GM20431 (cell line): ENCODE data around the gene NPAS3.

Experiments used
- in situ Hi-C: fragments of 300-500 bp; cut with MseI, MboI; formaldehyde crosslinking; loops from one replicate; pipeline ENCODE4 v1.15.0; 2020; ENCODE audit warnings: low sequenced_read_pairs; ENCODE audit not compliant: unreplicated experiment

Gene NPAS3

DNA sequence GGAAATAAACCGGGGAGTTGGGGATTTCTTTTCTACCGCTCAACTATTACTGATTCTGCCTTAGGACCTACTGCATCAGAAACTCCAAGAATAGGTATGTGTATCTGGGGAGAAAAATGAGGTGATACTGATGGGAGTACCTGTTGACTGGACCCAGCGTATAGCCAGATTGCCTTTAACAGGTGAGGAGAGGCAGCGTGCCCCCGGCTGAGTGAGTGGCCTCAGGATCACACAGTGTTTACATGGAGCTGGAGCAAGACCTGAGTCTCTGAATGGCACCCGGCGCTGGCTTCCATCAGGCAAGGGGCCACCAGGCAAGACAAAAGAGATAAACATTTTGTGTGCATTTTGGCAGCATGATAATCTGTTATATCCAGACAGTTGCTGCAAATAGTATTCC, 516.0 kb downstream of the NPAS3 start:
- in situ Hi-C loops: loop anchor here (25.0 kb wide), 1 partner anchor 333 kb away; no protein-coding TSS in a partner anchor

DNA sequence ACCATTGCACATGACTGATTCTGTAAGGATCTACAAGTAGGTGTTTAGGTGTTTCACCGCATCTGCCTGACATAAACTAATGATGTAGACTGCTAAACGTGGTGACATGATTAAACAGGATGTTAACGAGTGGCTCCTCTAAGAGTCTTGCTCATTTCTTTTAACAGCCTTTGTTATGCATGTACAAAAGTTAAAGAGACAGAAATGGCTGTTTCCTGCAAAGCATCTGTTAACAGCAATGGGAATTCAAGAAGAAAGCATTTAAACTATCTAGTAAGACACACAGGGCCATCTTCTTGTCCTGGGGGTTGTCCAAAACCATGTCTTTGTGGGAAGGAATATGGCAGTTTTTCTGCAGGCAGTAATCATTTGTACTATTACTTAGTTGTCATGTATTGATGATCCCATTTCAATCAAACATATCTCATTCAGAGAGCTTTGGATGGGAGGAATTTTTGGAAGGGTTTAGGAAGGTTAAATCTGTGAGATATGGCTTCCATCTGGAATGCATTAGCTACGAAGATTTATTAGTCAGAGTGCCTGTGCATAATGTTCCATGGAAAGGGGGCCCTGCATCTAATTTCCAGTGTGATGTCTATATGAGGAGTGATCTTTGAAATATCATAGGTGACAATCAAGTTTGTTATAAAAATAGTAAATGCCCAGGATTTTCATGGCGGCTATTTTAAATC, 517.1 kb downstream of the NPAS3 start:
- in situ Hi-C loops: loop anchor here (25.0 kb wide), 1 partner anchor 332 kb away; no protein-coding TSS in a partner anchor

DNA sequence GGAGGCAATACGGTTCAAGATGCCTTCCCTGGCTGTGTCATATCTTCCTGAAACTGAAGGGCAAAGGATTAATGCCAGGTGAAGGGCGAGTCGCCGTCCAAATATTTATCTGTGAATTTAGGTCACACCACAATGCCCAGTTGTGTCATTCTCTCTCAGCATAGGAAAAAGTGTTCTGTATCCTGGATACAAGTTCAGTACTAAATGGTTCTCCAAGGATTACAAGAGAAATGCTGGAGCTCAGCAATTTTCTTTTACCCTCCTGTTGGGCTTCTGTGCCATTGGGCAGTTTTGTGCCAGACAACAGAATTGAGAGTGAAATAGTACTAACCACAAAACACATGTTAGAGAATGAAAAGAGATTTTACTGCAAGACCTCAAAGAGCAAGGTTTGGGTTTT, 518.3 kb downstream of the NPAS3 start:
- in situ Hi-C loops: loop anchor here (25.0 kb wide), 1 partner anchor 330 kb away; no protein-coding TSS in a partner anchor

DNA sequence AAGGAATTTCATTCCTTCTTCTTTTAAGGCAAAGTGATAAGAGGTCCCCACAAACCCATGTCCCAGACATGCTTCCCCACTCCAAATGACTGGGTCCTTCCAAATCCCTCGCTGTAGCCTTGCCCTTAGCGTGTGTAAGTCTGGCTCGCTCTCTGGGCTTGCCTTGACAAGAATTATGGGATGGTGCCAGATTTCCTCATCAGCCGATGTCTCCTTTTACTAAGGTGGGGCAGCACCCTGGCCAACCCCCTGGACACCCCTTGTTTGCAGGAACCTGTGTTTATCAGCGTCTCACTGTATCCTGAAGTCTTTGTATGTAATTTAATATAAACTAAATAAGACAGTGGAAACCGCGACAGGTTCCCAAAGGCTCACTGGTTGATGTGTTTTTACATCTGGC, 518.9 kb downstream of the NPAS3 start:
- in situ Hi-C loops: loop anchor here (25.0 kb wide), 1 partner anchor 330 kb away; no protein-coding TSS in a partner anchor

DNA sequence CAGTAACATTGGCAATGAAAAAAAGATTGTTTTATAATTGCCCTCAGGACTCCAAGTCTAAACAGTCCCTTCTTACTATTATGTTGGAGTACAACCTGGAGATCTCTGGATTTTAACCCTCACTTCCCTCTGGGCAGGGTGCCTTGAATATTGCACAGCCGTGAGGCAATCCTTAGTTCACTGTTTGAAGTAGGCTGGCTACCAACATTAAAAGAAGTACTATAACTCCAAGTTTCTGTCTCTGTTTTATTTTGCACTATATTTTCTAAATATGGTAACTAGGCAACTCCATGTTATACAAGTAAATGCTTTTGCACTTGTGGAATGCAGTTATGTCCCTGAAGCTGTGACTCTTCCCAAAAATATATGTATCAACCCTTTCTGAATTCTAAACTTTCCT, 521.5 kb downstream of the NPAS3 start:
- in situ Hi-C loops: loop anchor here (25.0 kb wide), 1 partner anchor 327 kb away; no protein-coding TSS in a partner anchor

DNA sequence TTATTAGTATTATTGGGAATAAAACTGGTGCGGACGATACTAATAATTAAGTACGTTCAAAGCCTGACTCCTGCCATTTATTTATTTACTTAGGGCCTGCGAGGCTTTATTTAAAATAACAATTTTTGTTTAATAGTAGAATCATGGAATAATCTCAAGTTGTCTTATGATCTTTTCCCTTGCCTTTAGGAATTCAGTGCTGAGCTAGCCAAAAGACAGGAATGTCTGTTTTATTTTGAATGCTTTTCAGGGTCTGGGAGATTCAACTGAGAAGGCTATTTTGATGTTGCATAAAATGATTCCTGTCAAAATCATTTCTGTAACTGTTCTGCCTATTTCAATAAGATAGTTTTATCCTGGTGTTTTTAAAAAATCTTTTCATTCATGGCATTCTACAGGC, 522.4 kb downstream of the NPAS3 start:
- in situ Hi-C loops: loop anchor here (25.0 kb wide), 1 partner anchor 326 kb away; no protein-coding TSS in a partner anchor

DNA sequence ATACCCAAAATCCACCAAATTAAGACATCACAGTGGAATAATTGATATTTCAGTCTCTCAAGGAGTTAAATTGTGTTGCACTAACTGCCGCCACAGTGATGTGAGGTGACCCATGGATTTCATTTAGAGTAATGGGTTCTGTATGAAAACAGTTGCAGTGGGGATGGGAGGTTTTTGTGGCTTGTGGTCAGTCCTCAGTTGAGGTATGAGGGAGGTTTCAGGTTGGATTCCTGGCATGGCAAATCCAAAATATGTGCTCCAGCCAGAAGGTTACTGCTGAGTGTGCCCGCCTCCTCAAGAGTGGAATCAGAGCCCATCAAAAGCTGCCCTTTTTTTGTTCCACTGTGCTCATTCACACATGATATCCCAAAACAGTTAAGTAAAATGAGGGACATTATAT, 525.1 kb downstream of the NPAS3 start:
- in situ Hi-C loops: loop anchor here (25.0 kb wide), 1 partner anchor 324 kb away; no protein-coding TSS in a partner anchor

DNA sequence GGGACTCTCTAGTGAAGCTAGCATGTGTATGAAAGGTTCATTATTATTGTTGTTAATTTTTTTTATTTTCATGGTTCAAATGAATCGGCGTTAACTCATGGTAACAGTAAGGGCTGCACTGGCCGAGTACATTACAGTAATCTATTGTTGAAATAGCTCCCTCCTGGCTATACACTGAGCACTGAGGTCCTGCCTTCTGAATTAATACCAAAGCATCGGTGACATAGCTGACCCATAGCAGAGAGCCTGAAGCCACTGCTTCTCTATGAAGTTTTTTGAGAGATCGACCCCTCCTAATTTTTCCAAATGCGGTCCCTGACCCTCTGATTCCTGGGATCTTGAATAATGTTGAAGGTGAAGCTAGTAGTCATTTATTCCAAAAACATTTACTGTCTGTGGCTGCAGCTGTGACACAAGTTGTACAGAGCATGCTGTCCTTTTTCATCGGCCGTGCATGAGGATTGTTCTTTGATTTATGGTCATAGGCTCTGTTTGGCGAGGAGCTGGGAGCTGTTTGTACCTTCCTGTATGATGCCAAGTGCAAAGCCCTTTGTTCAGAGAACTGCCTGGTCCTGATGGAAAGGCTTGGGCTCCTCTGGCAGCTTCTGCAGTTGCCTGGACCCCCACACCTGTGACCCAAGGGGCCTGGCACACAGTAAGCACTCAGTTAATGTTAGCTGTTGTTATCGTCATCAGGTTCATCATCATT, 525.7 kb downstream of the NPAS3 start:
- in situ Hi-C loops: loop anchor here (25.0 kb wide), 1 partner anchor 323 kb away; no protein-coding TSS in a partner anchor

DNA sequence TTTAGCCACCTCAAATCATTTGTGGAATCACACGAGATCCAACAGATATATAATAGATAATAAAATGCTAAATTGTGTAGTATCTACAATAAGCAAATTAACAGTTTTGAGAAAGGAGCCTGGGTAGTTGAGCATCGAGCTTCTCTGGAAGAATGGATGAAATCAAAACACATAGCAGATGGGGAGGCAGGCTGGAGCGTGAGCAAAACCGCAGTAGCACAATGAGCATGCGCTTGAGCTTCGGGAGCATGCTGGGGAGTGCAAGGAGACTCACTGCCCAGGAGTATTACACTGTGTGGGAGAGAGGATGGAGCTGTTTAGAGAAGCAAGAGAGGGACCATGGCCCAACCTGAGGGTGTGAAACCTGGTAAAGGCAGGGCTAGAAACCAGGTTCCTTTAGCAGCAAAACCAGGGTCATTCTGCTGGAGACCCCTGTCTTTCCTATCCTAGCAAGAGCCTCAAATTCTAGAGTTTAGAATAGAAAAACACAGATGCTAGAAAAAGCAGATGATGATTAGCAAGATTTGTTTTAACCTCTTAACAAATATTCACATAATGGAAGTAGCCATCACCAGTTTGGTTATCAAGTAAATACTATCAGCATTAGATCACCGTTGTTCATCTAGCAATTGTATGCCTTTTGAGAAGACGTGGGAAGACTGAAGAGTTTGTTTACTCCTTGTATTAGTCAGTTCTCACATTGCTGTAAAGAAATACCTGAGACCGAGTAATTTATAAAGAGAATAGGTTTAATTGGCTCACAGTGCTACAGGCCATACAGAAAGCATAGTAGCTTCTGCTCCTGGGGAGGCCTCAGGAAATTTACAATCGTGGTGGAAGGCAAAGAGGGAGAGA, 527.4 kb downstream of the NPAS3 start:
- in situ Hi-C loops: loop anchor here (25.0 kb wide), 1 partner anchor 321 kb away; no protein-coding TSS in a partner anchor

DNA sequence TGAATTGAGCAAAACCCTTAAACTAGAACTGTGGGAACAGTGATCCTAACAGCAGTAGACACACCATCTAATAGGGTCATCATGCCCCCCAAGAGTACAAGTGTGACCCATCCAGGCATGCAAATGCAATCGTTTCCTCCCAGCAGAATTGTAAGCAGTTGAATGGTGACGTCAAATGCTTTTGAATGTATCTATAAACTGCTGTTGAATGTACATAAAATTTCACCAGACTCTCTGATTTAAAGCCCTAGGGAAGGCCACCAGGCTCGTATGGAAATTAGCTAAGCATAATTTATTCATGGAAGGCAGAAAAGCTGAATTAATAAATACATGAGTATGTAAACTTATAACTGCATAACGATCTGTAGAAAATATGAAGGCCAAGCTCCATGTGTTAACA, 529.3 kb downstream of the NPAS3 start:
- in situ Hi-C loops: loop anchor here (25.0 kb wide), 1 partner anchor 319 kb away; no protein-coding TSS in a partner anchor

DNA sequence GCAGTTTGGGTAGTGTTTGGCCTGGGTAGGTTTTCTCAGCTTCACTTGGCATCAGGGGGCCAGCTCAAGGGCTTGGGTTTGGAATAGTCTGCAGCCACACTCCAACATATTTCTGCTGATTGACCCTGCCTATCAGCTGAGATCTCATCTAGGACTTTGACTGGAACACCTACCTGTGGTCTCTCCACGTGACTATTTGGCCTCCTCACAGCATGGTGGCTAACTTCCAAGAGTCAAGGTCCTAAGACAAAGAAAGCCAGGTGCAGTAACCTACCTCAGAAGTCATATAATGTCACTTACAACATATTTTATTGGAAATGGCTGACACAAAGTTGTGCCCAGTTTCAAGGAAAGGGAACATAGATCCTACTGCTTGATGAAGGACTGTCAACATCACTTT, 531.2 kb downstream of the NPAS3 start:
- in situ Hi-C loops: loop anchor here (25.0 kb wide), 1 partner anchor 317 kb away; no protein-coding TSS in a partner anchor

DNA sequence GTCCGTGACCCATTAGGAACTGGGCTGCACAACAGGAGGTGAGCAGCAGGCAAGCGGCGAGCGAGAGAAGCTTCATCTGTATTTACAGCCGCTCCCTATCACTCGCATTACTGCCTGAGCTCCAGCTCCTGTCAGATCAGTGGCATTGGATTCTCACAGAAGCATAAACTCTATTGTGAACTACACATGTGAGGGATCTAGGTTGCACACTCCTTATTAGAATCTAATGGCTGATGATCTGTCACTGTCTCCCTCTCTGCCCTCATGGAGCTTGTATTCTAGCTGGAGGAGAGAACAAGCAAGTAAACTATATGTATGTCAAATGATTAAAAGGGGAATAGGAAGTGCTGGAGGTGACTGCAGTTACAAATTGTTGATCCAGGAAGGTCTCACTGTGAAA, 533.1 kb downstream of the NPAS3 start:
- in situ Hi-C loops: loop anchor here (25.0 kb wide), 1 partner anchor 316 kb away; no protein-coding TSS in a partner anchor

DNA sequence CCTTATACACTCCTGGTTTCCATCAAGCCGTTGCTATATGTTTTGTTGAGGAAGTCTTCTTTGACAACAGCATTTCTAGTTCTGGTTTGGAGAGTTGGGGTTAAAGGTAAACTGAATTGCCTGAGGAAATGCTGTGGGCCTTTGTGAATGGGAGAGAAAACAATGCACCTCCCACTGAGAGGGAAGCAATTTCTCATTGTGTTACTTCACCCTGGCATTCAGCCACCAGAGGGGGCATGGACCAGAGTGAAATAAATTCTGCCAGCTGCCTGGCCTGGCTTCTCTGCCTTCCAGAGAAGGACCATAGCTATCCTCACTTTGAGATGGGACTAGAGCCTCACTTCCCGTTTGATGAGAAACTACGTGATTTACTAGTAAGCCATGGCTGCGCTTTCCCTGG, 536.9 kb downstream of the NPAS3 start:
- in situ Hi-C loops: no loop called here

DNA sequence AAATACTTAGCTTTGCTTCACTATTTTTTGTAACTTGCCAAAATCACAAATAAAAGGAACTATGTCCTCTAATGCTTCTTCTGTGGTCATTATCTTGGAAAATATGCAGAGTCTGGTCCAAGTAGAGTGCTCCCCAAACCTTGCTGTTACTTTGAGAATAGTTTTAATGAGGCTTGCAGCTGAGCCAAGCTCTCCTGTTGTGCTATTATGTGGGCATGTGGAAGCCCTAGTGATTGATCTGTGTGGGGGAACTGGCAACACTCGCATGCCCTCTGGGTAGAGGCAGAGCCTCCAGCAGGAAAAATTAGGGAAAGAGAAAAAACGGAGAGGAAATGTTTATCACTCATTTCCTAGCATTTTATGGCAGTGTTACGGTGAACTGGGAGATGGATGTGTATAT, 539.1 kb downstream of the NPAS3 start:
- in situ Hi-C loops: no loop called here

DNA sequence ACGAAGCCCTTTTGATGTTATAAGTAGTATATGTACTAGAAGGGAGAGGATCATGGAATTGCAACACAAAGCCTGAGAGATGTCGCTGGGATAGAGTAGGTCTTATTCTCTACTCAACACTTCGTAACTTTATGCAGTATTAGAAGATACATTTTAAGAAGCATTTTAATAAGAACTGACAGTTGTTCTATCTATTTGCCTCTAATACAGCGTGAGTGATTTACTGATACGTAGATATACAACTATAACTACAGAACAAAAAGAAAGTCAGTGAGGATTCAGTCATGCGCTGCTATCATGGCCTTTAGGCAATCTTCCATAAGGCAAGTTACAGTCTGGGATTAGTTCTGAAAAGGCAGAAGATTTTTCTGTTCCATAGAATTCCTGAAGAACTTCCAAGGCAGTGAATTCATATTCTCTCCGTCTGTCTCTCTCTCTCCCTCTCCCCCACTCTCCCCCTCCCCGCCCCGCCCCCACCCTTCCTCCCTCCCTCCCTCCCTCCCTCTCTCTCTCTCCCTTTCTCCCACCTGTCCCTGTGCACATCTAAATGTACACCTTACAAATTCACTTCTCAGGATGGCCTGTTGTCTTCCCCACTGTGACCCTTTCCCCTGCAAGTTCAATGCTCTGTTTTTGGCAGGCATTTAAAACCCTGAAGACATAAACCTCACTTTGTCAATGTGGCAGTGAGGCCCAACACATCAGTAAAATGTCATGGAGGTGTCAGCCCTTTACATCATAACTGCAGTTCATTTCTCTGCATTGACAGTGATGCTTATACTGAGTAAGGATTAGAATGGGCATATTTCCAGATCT, 541.6 kb downstream of the NPAS3 start:
- in situ Hi-C loops: no loop called here

DNA sequence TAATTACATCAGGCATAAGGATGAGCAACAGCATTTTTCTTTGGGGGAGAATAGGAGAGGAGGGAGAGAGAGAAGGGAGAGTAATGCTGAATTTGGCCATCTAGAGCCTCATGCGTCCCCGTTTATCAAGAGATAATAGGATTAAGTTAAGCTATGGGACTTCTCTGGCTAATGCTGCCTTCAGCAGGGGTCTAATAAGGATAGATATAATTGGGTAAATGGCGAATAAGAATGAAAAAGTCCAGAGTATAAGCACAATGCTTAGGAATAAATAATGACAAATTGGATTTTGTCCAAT, 542.2 kb downstream of the NPAS3 start:
- in situ Hi-C loops: no loop called here

DNA sequence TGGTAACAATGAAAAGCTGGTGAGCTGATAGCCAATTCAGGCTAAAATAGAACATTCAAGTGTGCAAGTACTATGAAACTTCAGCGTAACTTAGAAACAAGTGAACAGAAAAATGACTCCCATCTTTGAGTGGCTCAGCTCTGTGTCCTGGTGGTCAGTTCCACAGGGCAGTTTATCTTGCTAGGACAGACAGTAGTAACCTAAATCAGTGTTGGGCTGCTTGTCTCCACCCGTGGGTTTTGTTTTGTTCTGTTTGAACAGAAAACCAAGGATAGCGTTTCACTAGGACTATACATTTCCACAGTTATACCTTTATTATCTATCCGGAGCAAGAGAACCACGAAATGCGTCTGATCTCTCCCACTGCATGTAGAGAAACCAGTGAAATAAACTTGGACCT, 544.4 kb downstream of the NPAS3 start:
- in situ Hi-C loops: no loop called here

DNA sequence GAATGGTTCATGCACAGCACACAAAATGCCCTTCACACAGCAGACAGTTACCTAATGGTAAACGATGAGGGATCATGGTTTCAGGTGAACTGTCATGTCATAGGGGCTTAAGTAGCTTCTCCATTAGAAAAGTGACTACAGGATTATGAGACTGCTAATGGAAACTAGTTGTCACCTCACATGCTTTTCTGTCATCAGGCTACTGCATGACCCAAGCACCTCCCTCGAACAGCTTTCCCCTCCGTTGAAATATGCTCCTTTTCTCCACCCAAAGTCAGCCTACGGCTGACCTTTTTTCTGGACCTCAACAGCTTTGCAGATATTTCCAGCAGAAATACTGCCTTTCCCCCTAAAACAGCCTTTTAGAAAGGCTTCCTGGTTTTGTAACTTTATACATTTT, 544.9 kb downstream of the NPAS3 start:
- in situ Hi-C loops: no loop called here

DNA sequence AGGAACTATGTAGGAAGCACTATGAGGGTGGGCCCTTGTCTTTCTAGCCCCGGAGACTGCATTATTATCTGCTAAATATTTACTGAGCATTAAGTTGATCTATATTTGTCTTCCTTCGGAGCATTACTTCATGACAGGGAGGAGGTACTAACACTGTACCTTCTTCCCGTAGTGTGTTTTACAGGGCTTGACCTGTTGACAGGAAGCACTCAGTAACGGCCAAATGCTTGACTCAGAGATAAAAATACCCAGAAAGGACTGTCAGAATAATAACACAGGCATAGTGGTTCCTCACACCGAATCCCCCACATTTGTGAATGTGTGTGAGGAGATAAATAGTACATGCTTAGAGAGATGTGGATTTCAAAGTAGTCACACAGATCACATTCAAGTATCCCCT, 545.6 kb downstream of the NPAS3 start:
- in situ Hi-C loops: no loop called here
